ENCODE results near the gene SRSF4.

Gene SRSF4

GRCh38 chr1:29120367-29120766 is 61.3 kb downstream of the SRSF4 start:
- no peak overlapping the region for H3K4ac ChIP-seq (ENCODE audit: low read depth, low read length)
- H4K91ac ChIP-seq (ENCODE audit: low read depth, low read length) = no peak overlapping the region
- H3K4me2 ChIP-seq (ENCODE audit: low read length) = no peak overlapping the region
- H3K36me3 ChIP-seq (ENCODE audit: control insufficient read depth in 1 of 2, insufficient read depth in 2 of 2, low read length in 2 of 2) = peaks cover 16 to 19% of the 10 kb centered on the region in 2 experiments
- H3K79me2 ChIP-seq (ENCODE audit: control insufficient read depth, insufficient read depth, low read length, poor library complexity) = peaks cover 20% of the 10 kb centered on the region
- no peak overlapping the region for H3K23ac ChIP-seq (ENCODE audit: low read length)
- no peaks in the 10 kb centered on the region for H3K9me3 ChIP-seq (ENCODE audit: insufficient read depth, low read depth, low read length)
- peaks cover 8% of the 10 kb centered on the region for H3K27me3 ChIP-seq (ENCODE audit: insufficient read depth, low read length)
- no peak overlapping the region for H4K8ac ChIP-seq (ENCODE audit: low read depth, low read length)
- no peak overlapping the region for H3K14ac ChIP-seq (ENCODE audit: low read length)
- no peak overlapping the region for H2AK5ac ChIP-seq (ENCODE audit: low read length)
- no peak overlapping the region for H3K27ac ChIP-seq (ENCODE audit: low read depth, low read length)
- no CpG with 5 or more reads among the region's 6 CpGs for WGBS (ENCODE audit: extremely low coverage, insufficient coverage, insufficient read length)
- no peak overlapping the region for H4K12ac ChIP-seq (ENCODE audit: low read depth, low read length)
- no peak overlapping the region for H3K18ac ChIP-seq (ENCODE audit: low read length)
- no peak overlapping the region for H3K4me3 ChIP-seq (ENCODE audit: low read depth, low read length)
- no peak overlapping the region for H3K9ac ChIP-seq (ENCODE audit: low read length)
- H3K79me1 ChIP-seq (ENCODE audit: low read length) = peaks cover 28% of the 10 kb centered on the region
- no peak overlapping the region for H2AFZ ChIP-seq (ENCODE audit: insufficient read depth, low read length, poor library complexity)
- no peak overlapping the region for H2BK5ac ChIP-seq (ENCODE audit: low read depth, low read length, poor library complexity)
- no peak overlapping the region for H2BK120ac ChIP-seq (ENCODE audit: insufficient read depth, low read length, poor library complexity)
- peaks cover 5% of the 10 kb centered on the region in 2 experiments for H3K4me1 ChIP-seq (ENCODE audit: control insufficient read depth in 1 of 2, insufficient read depth in 2 of 2, low read length in 2 of 2)
- DNase-seq = no peak
- H2BK12ac ChIP-seq (ENCODE audit: low read length) = no peak overlapping the region

- Histone ChIP-seq H2BK5ac (ENCODE audit: low read depth, low read length, poor library complexity) (no peak overlapping the region), H3K4me1 (ENCODE audit: control insufficient read depth in 1 of 2, insufficient read depth in 2 of 2, low read length in 2 of 2) (peaks cover 2% of the 10 kb centered on the region in 2 experiments), H2AFZ (ENCODE audit: insufficient read depth, low read length, poor library complexity) (no peak overlapping the region), H3K79me1 (ENCODE audit: low read length) (peaks cover 23% of the 10 kb centered on the region), H3K4me3 (ENCODE audit: low read depth, low read length) (no peak overlapping the region), H3K79me2 (ENCODE audit: control insufficient read depth, insufficient read depth, low read length, poor library complexity) (peaks cover 18% of the 10 kb centered on the region), H4K12ac (ENCODE audit: low read depth, low read length) (no peak overlapping the region), H3K36me3 (ENCODE audit: control insufficient read depth in 1 of 2, insufficient read depth in 2 of 2, low read length in 2 of 2) (peaks cover 16 to 20% of the 10 kb centered on the region in 2 experiments), H2BK120ac (ENCODE audit: insufficient read depth, low read length, poor library complexity) (no peak overlapping the region), H3K27ac (ENCODE audit: low read depth, low read length) (no peak overlapping the region), H4K91ac (ENCODE audit: low read depth, low read length) (no peak overlapping the region), H3K27me3 (ENCODE audit: insufficient read depth, low read length) (peaks cover 8% of the 10 kb centered on the region), H3K18ac (ENCODE audit: low read length) (no peak overlapping the region), H3K9ac (ENCODE audit: low read length) (no peak overlapping the region), H2AK5ac (ENCODE audit: low read length) (no peak overlapping the region), H3K4me2 (ENCODE audit: low read length) (no peak overlapping the region), H2BK12ac (ENCODE audit: low read length) (no peak overlapping the region), H3K4ac (ENCODE audit: low read depth, low read length) (no peak overlapping the region), H3K23ac (ENCODE audit: low read length) (no peak overlapping the region), H4K8ac (ENCODE audit: low read depth, low read length) (no peak overlapping the region), H3K14ac (ENCODE audit: low read length) (no peak overlapping the region), H3K9me3 (ENCODE audit: insufficient read depth, low read depth, low read length) (no peaks in the 10 kb centered on the region)
- no CpG with 5 or more reads among the region's 12 CpGs for WGBS (ENCODE audit: extremely low coverage, insufficient coverage, insufficient read length)
- no peak for DNase-seq
Measured at GRCh38 chr1:29119121-29119929, 62.4 kb downstream of the SRSF4 start.

GRCh38 chr1:29117381-29117780 is 64.3 kb downstream of the SRSF4 start:
- WGBS (ENCODE audit: extremely low coverage, insufficient coverage, insufficient read length) = no CpG with 5 or more reads among the region's 2 CpGs
- H3K4ac ChIP-seq (ENCODE audit: low read depth, low read length) = no peak overlapping the region

GRCh38 chr1:29114654-29115053 is 67.0 kb downstream of the SRSF4 start:
- no peak overlapping the region for H4K12ac ChIP-seq (ENCODE audit: low read depth, low read length)
- H3K27ac ChIP-seq (ENCODE audit: low read depth, low read length) = no peak overlapping the region
- H3K4me3 ChIP-seq (ENCODE audit: low read depth, low read length) = no peak overlapping the region
- H4K91ac ChIP-seq (ENCODE audit: low read depth, low read length) = no peak overlapping the region
- no peaks in the 10 kb centered on the region for H3K4me1 ChIP-seq (ENCODE audit: control insufficient read depth in 1 of 2, insufficient read depth in 2 of 2, low read length in 2 of 2)
- H3K79me1 ChIP-seq (ENCODE audit: low read length) = no peaks in the 10 kb centered on the region
- no peak overlapping the region for H3K23ac ChIP-seq (ENCODE audit: low read length)
- H2BK120ac ChIP-seq (ENCODE audit: insufficient read depth, low read length, poor library complexity) = no peak overlapping the region
- no peaks in the 10 kb centered on the region for H3K79me2 ChIP-seq (ENCODE audit: control insufficient read depth, insufficient read depth, low read length, poor library complexity)
- H2AFZ ChIP-seq (ENCODE audit: insufficient read depth, low read length, poor library complexity) = no peak overlapping the region
- no peak overlapping the region for H2AK5ac ChIP-seq (ENCODE audit: low read length)
- H3K4me2 ChIP-seq (ENCODE audit: low read length) = no peak overlapping the region
- H3K9me3 ChIP-seq (ENCODE audit: insufficient read depth, low read depth, low read length) = no peaks in the 10 kb centered on the region
- H3K14ac ChIP-seq (ENCODE audit: low read length) = no peak overlapping the region
- H4K8ac ChIP-seq (ENCODE audit: low read depth, low read length) = no peak overlapping the region
- no peak overlapping the region for H2BK5ac ChIP-seq (ENCODE audit: low read depth, low read length, poor library complexity)
- H3K18ac ChIP-seq (ENCODE audit: low read length) = no peak overlapping the region
- H3K4ac ChIP-seq (ENCODE audit: low read depth, low read length) = no peak overlapping the region
- peaks cover 9 to 11% of the 10 kb centered on the region in 2 experiments for H3K36me3 ChIP-seq (ENCODE audit: control insufficient read depth in 1 of 2, insufficient read depth in 2 of 2, low read length in 2 of 2)
- H3K9ac ChIP-seq (ENCODE audit: low read length) = no peak overlapping the region
- no CpG with 5 or more reads among the region's 1 CpG for WGBS (ENCODE audit: extremely low coverage, insufficient coverage, insufficient read length)
- no peak overlapping the region for H2BK12ac ChIP-seq (ENCODE audit: low read length)
- no peak for DNase-seq
- H3K27me3 ChIP-seq (ENCODE audit: insufficient read depth, low read length) = no peaks in the 10 kb centered on the region

More at GRCh38 chr1:29117381-29117780, 64.3 kb downstream of the SRSF4 start:
- H4K8ac ChIP-seq (ENCODE audit: low read depth, low read length) = no peak overlapping the region
- H4K91ac ChIP-seq (ENCODE audit: low read depth, low read length) = no peak overlapping the region
- no peak overlapping the region for H2BK12ac ChIP-seq (ENCODE audit: low read length)
- H4K12ac ChIP-seq (ENCODE audit: low read depth, low read length) = no peak overlapping the region
- no peak for DNase-seq
- no peak overlapping the region for H3K4me3 ChIP-seq (ENCODE audit: low read depth, low read length)
- H3K9ac ChIP-seq (ENCODE audit: low read length) = no peak overlapping the region
- no peak overlapping the region for H3K4me2 ChIP-seq (ENCODE audit: low read length)
- no peak overlapping the region for H3K27ac ChIP-seq (ENCODE audit: low read depth, low read length)
- H3K14ac ChIP-seq (ENCODE audit: low read length) = no peak overlapping the region
- peaks cover 4% of the 10 kb centered on the region for H3K79me2 ChIP-seq (ENCODE audit: control insufficient read depth, insufficient read depth, low read length, poor library complexity)
- H2BK120ac ChIP-seq (ENCODE audit: insufficient read depth, low read length, poor library complexity) = no peak overlapping the region
- H2AFZ ChIP-seq (ENCODE audit: insufficient read depth, low read length, poor library complexity) = no peak overlapping the region
- peaks cover 2% of the 10 kb centered on the region in 2 experiments for H3K4me1 ChIP-seq (ENCODE audit: control insufficient read depth in 1 of 2, insufficient read depth in 2 of 2, low read length in 2 of 2)
- H3K79me1 ChIP-seq (ENCODE audit: low read length) = peaks cover 6% of the 10 kb centered on the region
- H3K18ac ChIP-seq (ENCODE audit: low read length) = no peak overlapping the region
- H3K36me3 ChIP-seq (ENCODE audit: control insufficient read depth in 1 of 2, insufficient read depth in 2 of 2, low read length in 2 of 2) = peaks cover 16 to 20% of the 10 kb centered on the region in 2 experiments
- H3K23ac ChIP-seq (ENCODE audit: low read length) = no peak overlapping the region
- H3K9me3 ChIP-seq (ENCODE audit: insufficient read depth, low read depth, low read length) = no peaks in the 10 kb centered on the region
- no peak overlapping the region for H2BK5ac ChIP-seq (ENCODE audit: low read depth, low read length, poor library complexity)
- H2AK5ac ChIP-seq (ENCODE audit: low read length) = no peak overlapping the region
- H3K27me3 ChIP-seq (ENCODE audit: insufficient read depth, low read length) = peaks cover 2% of the 10 kb centered on the region
